Right lung (tissue), 10 donors: ENCODE measurements around the gene BEAN1. TPM values are rescaled to one million over a fixed set of nuclear protein-coding genes. Genes with fewer than 3 reads are reported as not detected.

Experiments used
- DNase-seq, 2 donors: peaks; one replicate each; pipeline ENCODE4 v3.0.0-alpha.2; 2013
- long read RNA-seq, 8 donors: transcript quantifications; one replicate each; lab custom pipeline, GENCODE V29; 2026
- polyA plus RNA-seq, 5 donors: library from polyadenylated mRNA; unstranded; fragments of 120-200 nt; gene quantifications; one replicate each; pipeline versions ENCODE4 v1.2.1 to v1.2.3, GENCODE V29; 2013; ENCODE audit warnings: inconsistent platforms in 1 of 5, low replicate concordance in 1 of 5; ENCODE audit not compliant: insufficient read length in 5 of 5, insufficient read depth in 1 of 5

Gene BEAN1, protein sequence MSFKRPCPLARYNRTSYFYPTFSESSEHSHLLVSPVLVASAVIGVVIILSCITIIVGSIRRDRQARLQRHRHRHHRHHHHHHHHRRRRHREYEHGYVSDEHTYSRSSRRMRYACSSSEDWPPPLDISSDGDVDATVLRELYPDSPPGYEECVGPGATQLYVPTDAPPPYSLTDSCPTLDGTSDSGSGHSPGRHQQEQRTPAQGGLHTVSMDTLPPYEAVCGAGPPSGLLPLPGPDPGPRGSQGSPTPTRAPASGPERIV
- 10 to 100 TPM in 3 of 5 donors, 1 to 10 TPM in 2; 9.0 to 12.7 (median 10.6) TPM for polyA plus RNA-seq
- long read RNA-seq, donor 1, partial matches to known transcripts, result 0 of 4 reads
- long read RNA-seq, donor 1, other reads (novel, unspliced or antisense), result 0 of 4 reads
- long read RNA-seq, donor 2, partial matches to known transcripts, result 0 of 3 reads
- long read RNA-seq, donor 2, other reads (novel, unspliced or antisense), result 0 of 3 reads
- long read RNA-seq, donor 3, partial matches to known transcripts, result 0 of 2 reads
- long read RNA-seq, donor 3, other reads (novel, unspliced or antisense), result 0 of 2 reads
- long read RNA-seq, donor 4, partial matches to known transcripts, result 0 of 2 reads
- long read RNA-seq, donor 4, other reads (novel, unspliced or antisense), result 0 of 2 reads
- long read RNA-seq, donor 5, partial matches to known transcripts, result 0 of 1 reads
- long read RNA-seq, donor 5, other reads (novel, unspliced or antisense), result 0 of 1 reads
- long read RNA-seq, donor 6, partial matches to known transcripts, result 5 of 6 reads
- long read RNA-seq, donor 6, other reads (novel, unspliced or antisense), result 0 of 6 reads
- long read RNA-seq, donor 7, partial matches to known transcripts, result 0 of 2 reads
- long read RNA-seq, donor 7, other reads (novel, unspliced or antisense), result 0 of 2 reads
- long read RNA-seq, donor 8, result 0 reads

DNA sequence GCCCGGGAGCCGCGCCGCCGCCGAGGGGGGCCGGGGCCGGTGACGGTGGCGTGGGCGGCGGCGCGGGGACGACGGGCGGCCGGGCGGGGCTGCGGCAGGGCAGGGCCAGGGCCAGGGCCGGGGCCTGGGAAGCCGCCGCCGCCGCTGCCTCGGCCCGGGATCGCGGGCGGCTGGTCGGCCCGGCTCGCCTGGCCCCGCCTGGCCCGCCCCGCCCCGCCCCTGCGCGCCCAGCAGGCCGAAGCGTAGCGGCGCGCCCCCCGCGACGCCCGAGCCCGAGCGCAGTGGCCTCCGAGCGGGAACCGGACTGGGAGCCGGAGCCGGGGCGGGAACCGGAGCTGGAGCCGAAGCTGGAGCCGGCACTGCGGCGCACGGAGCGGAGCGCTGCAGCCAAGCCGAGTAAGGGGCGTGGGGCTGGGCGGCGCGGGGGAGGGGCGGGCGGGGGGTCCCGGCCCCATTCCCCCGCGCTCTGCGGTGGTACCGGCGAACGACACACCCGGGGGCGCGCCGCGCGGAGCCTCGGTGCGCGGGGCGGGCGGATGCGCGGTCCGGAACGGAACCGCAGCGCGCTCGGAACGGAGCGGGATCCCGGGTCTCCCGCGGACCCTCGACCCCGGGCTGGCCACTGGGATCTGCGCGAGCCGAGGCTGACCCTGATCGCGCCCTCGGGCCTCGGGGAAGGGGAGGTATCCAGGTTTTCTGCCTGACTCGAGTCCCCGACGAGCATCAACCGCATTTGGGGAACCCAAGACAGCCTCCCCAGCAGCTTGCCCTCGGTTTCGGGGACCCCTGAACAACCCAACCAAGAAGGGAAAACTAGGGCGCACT lies at the start of gene BEAN1:
TSS of gene BEAN1 (plus strand) at position 260 of the 825 bp plus-strand sequence. CDS start 10,382 bp downstream, outside the sequence.
- DNase-seq, result peak in 1 of 2 donors; percentile 27

DNA sequence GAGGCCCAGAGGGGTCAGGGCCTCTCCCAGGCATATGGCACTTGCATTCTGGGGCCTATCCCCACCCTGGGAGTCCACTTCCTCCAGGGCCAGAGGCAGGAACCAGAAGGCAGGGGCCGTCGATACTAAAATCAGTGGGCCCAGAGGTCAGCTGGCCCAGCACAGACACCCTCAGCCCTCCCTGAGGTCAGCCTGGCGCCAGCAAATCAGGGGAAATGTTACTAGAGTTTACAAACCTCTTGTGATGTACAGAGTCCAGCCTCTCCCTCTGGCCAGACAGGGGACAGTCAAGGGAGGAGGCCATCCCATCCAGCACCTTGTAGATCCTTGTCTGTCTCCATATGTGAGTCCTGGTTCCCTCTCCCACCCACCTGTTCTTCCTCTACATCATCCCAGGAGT lies 49.8 kb upstream of the BEAN1 start:
- no peak for DNase-seq

DNA sequence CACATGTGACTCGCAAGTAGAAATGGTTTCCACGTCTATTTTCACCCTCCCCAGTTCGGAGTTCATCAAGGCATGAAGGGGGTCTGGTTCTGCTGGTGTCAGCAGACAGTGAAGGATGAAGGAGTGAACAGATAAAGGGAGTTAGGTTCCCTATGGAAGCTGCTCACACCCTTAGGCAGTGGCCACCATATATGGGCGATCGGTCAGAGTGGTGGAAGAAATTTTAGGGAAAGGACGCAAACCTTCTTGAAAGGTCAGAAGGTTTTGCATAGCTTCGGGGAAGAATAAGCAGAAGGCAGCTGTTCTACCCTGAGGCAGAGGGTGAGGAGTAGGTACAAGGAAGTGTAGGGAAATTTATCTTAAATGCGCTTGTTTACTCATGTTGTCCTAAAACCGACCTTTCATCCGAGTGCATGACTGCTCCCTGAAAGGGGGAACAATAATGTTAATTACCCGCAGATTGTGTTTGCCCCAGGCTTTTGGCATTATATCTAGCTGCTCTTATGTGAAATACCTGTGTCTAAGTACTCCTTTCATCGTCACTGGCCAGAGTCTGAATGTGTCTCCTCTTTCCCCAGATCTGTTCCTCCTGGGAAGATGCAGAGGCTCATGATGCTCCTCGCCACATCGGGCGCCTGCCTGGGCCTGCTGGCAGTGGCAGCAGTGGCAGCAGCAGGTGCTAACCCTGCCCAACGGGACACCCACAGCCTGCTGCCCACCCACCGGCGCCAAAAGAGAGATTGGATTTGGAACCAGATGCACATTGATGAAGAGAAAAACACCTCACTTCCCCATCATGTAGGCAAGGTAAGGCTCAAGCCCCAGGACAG lies 48.1 kb upstream of the BEAN1 start:
- DNase-seq, result no peak

DNA sequence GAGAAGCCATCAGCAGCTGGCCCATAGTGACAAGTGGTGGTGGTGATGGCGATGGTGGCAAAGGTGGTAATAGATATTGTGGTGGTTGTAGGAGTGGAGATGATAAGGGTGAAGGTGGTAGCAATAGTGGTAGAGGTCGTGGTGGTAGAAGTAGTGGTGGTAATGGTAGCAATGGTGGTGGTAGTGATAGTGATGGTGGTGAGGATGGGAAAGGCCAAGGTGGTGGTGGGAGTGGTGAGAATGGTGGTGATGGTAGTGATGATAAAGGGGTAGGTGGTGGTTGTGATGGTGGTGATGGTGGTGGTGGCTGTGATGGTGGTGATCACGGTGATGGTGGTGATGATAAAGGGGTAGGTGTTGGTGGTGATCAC lies 47.5 kb upstream of the BEAN1 start:
- DNase-seq, result no peak

DNA sequence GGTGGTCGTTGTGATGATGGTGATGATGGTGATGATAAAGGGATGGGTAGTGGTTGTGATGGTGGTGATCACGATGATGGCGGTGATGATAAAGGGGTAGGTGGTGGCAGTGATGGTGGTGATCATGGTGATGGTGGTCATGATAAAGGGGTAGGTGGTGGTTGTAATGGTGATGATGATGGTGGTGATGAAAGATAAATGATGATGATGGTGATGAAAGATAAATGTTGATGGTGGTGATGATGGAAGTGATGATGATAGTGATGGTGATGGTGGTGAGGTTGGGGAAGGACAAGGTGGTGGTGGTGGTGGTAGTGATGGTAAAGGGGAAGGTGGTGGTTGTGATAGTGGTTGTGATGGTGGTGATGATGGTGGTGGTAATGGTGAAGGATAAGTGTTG lies 46.7 kb upstream of the BEAN1 start:
- DNase-seq, result no peak

DNA sequence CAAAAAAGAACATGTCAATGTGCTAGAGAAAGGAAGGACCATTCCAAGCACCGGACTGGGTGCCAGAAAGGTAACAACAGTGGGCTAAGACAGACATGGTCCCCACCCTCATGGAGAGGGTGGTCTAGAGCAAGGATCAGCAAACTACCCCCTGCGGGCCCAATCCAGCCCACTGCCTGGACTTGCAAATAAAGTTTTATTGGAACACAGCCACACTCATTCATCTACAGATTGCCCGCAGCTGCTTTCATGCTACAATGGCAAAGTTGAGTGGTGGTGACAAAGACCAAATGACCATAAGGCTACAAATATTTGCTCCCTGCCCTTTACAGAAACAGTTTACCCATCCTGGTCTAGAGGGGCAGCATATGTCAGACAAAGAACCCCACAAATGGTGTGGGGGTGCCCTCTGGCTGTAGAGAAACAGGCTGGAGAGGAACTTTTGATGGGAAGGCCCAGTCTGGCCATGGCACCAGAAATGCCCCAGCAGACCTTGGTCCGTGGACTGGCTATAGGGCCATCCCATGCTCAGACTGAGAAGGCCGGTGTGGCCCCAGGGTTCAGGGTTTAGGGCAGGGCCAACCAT lies 45.4 kb upstream of the BEAN1 start:
- no peak for DNase-seq

DNA sequence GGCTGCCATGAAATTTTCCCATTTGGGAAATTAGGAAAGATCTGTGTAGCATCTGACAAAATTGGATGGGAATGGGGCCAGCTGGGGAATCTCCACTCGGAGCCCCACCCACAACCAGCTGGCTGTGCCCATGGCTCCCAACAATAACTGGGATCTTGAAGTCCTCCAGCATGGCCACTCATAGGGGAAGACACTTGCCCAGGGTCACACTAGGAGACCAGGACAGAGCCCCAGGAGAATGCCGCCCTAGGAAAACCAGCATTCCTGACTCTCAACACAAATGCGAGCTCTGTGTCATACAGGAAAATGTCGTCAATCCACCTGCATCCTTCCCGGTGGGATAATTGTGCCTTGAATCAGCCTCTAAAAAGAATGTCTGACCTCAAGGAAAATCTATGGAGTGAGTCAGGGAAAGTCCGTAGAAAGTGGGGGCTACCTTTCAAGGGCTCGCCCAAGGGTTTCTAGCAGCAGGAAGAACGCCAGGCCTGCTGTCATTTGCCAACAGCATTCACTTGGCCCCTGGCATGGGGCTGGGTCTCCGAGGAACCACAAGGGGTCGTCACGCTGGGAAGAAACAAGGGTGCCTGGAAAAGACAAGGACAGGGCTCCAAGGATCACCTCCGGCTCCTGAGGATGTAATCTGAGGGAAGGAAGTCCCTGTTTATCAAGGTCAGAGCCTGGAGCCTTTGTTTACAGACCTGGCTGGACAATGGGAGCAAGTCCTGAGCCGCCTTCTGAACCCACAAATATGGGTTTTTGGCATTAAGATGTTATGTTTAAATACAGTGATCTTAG lies 44.7 kb upstream of the BEAN1 start:
- DNase-seq, result no peak

DNA sequence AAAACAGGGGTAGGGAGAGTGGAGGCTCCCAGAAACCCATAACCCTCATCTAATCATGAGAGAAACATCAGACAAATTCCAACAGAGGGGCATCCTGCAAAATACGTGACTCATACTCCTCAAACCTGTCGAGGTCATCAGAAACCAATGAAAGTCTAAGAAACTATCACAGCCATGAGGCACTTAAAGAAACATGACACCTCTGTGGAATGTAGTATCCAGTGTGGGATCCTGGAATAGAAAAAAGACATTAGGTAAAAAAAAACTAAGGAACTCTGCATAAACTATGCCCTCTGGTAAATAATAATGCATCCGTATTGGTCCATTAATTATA lies 44.2 kb upstream of the BEAN1 start:
- DNase-seq, result no peak

DNA sequence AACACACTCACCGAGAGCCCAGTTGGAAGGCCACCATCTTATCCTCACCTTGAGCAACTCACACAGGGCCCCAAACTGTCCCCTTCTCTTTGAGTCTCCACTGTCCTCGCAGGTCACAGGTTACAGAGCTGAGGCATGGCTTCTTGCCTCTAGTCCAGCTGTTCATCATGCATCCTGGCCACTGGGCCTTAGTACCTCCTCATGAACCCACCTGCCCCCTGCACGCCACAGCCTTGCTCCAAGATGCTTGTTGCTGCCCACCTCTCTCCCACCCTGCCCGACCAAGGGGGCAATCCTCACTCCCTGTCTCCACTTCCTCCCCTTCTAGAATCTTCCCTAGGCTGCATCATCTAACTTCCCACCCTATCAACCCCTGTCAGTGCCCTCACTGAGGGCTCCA lies 43.5 kb upstream of the BEAN1 start:
- no peak for DNase-seq

DNA sequence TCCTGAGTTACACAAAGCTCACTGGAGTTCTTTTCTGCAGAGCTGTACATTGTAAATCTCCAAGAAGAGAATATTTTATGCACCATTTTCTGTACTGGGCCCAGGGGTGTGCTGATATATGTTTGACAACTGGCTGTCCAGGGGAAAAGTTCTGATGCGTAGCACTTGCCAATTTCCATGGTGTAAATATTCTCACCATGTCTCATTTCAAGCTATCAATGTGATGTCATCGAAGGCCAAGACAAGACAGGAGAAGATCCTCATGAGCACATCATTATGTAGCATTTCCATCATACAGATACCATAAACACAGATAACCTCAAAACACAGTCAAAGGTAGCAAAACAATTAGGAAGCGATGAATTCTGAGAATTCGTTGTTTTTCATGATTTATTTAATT lies 41.7 kb upstream of the BEAN1 start:
- DNase-seq, result no peak

DNA sequence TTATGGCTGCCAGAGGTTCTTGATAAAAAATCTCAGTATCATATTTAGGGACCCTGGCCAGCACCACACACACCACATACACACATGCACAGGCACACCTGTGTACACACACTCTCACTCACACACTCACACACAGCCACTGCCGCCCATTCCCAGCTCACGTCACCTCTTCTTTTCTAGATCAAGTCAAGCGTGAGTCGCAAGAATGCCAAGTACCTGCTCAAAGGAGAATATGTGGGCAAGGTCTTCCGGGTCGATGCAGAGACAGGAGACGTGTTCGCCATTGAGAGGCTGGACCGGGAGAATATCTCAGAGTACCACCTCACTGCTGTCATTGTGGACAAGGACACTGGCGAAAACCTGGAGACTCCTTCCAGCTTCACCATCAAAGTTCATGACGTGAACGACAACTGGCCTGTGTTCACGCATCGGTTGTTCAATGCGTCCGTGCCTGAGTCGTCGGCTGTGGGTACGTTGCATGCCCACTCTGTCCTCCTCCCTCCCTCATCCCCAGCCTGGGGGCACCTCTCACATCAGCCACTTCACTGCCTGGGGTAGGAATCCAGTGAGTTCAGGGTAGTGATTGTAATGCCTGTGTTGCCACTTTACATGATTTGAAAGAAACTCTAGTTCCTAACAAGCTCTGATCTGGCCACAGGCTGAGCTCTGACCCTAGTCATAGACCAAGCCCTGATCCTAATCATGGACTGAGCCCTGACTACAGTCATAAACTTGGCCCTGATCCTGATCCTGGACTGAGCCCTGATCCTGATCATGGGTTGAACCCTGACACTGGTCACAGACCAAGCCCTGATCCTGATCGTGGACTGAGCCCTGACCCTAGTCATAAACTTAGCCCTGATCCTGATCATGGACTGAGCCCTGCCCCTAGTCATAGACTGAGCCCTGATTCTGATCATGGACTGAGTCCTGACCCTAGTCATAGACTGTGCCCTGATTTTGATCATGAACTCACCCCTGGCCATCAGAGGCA lies 40.2 kb upstream of the BEAN1 start:
- DNase-seq, result no peak

DNA sequence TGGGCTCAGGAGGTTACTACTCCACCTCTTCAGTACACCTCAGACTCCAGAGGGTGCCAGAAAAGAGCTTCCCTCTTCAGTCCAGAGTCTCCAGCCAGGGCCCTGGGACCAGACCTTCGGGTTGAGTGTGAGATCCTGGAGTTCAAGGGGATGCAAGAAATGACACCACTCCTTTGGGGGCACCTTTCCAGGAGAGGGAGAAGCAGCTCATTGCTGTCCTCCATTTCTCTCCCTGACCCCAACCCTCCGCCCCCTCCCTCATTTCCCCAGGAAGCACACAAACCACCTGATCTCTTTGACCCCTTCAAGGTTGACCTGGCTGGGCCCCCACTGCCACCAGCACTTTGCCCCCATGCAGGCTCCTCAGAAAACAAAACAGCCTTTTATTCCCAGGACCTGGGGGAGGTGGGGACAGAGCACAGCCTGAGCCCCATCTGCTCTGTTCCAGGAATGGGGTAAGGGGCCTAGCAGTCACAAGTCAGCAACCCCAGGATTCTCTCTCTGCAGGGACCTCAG lies 39.2 kb upstream of the BEAN1 start:
- no peak for DNase-seq

DNA sequence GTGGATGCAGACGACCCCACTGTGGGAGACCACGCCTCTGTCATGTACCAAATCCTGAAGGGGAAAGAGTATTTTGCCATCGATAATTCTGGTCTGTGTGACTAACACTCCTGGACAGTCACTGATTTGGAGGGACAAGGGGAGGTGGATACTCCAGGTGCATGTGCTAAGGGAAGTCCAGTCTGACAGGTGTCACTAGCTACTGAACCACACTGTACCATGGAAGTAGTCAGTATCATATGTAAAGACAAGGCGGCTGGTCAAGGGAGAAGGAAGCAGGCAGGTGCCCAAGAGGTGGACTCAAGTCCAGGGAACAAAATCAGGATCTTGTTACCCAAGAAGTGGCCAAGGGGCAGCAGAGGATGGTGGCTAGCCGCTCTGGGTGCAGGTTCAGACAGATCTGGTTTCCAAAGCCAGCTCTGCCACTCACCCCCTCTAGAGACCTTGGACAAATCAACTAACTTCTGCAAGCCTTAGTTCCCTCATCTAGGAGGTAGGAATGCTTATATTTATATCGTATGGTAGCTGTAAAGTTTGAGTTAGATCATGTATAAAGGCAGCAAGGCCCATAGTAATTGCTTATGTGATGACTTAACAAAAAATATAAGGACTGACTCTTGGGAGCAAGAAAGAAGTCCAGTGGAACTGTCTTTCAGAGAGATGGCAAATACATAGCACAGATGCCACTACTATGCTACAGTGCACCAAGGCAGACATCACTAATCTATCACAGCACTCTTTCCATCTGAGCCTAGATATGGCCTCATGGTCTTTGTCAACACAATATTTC lies 38.5 kb upstream of the BEAN1 start:
- DNase-seq, result no peak

DNA sequence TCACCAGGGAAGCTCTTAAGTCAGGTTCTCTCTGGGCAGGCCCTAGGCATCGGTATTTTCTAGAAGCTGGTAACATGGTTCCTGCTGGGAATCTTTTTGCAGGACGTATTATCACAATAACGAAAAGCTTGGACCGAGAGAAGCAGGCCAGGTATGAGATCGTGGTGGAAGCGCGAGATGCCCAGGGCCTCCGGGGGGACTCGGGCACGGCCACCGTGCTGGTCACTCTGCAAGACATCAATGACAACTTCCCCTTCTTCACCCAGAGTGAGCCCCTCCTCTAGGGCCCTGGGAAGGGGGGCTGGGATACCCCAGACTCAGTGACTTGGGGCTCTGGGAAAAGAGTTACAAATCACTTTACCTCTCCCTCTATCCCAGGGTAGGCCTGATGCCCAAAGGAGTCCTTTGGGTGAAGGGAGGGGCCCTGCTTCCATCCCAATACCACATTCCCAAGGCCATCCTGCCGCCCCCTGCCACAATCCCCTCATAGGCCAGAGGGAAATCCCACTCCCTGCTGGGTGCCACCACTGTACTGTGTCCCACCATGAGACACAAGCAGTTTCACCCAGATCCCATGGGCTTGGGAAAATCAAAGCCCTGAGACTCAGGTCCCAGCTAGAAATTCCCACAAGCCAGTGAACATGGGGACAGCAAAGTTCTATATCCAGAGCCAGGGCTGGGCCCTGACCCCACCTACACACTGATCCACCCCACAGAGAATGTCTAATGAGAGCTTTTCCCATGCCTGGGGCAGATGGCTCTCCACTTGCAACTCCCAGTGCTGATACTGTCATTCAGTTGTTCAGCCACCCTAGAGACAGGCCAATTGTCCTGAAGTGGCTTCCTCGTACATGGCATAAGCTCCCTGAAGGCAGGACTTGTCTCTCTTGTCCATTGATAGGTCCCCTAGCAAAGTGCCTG lies 37.6 kb upstream of the BEAN1 start:
- no peak for DNase-seq

DNA sequence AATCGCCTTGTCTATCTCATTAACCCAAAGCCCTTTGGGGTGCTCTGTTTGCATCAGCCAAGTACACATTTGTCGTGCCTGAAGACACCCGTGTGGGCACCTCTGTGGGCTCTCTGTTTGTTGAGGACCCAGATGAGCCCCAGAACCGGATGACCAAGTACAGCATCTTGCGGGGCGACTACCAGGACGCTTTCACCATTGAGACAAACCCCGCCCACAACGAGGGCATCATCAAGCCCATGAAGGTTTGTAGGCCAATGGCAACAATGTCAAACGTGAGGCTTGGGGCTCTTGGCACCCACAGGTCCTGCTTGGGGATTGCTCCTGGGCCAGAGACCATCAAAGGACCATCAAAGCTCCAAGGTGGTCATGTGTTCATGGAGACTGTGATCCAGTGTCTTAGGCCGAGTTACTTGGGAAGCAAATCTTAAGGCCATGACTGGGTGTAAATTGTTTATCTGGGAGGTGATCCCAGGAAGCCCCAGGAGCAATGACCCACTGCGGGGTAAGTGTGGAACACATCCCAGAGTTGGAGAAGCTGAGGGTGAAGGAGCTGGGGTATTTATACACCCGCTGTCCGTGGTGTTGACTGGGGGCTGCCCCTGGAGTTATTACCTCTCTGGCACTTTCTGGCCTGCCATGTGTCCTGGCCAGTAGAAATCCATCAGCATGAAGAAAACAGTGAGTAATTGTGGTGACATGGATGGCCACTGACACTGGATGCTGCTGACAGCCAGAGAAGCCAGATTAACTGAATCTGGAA lies 36.6 kb upstream of the BEAN1 start:
- DNase-seq, result no peak
